Tibial nerve (tissue), 4 donors: ENCODE results near the gene HDAC3.

Source experiments
- EP300 ChIP-seq, 2 donors: sonication (generic); formaldehyde crosslinking; IDR thresholded peaks; one replicate each; pipeline ENCODE4 v1.6.1; 2017; ENCODE audit warnings: antibody characterized with exemption in 2 of 2, mild to moderate bottlenecking in 1 of 2
- POLR2A ChIP-seq, 2 donors: fragments of 450-650 bp; IDR thresholded peaks; one replicate each; pipeline ENCODE4 v1.6.1; 2017; ENCODE audit warnings: antibody characterized with exemption in 2 of 2, mild to moderate bottlenecking in 2 of 2, moderate library complexity in 2 of 2
- TF ChIP-seq, protein P1 (sequence below), 5 experiments: fragments of 200-600 bp in 3 of 5; fragments of 450-650 bp in 2 of 5; sonication (generic) in 3 of 5; IDR thresholded peaks; one replicate each; pipeline ENCODE4 v1.5.1; 2016 to 2019; ENCODE audit warnings: antibody characterized with exemption in 5 of 5, mild to moderate bottlenecking in 3 of 5, moderate library complexity in 2 of 5

DNA sequence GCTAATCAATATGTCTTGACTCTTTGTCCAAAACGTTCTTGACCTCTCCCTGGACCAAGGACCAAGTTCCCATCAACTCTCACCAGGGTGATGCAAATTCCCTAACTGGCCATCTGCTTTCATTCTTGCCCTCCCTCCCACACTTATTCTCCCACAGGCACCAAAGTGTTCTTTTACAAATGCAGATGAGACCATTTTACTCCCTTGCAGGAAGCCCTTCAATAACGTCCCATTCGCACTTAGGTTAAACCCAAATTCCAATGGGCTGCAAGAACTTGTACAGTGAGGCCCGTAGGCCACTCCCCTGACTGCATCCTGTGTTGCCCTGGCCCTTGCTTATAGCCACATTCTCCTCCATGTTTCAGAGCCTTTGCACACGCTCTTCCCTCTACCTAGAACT, 38.1 kb upstream of the HDAC3 start:
- TF ChIP-seq, protein P1, sequence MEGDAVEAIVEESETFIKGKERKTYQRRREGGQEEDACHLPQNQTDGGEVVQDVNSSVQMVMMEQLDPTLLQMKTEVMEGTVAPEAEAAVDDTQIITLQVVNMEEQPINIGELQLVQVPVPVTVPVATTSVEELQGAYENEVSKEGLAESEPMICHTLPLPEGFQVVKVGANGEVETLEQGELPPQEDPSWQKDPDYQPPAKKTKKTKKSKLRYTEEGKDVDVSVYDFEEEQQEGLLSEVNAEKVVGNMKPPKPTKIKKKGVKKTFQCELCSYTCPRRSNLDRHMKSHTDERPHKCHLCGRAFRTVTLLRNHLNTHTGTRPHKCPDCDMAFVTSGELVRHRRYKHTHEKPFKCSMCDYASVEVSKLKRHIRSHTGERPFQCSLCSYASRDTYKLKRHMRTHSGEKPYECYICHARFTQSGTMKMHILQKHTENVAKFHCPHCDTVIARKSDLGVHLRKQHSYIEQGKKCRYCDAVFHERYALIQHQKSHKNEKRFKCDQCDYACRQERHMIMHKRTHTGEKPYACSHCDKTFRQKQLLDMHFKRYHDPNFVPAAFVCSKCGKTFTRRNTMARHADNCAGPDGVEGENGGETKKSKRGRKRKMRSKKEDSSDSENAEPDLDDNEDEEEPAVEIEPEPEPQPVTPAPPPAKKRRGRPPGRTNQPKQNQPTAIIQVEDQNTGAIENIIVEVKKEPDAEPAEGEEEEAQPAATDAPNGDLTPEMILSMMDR (IDR thresholded peaks at IDR 0.05) = no peak
- TF ChIP-seq EP300 (IDR thresholded peaks at IDR 0.05) = no peak
- TF ChIP-seq POLR2A (IDR thresholded peaks at IDR 0.05) = no peak
